Naive thymus-derived CD4-positive, alpha-beta T cell (primary cell): ENCODE measurements around the gene EGFL7. TPM values are rescaled to one million over a fixed set of nuclear protein-coding genes. Genes with fewer than 3 reads are reported as not detected.
A peak's percentile ranks its signal among the peaks of the same experiment; 100 is the strongest.

Experiments
- ATAC-seq: fragments of 150-1000 bp; cut with Tn5 transposase; 2 replicates; pipeline ENCODE4 v1.10.0; 2021; ENCODE audit warnings: mild to moderate bottlenecking, moderate library complexity
- CTCF ChIA-PET: fragments of 350-600 bp; sonication (Branson Sonifier 250); formaldehyde crosslinking; loops from one replicate; lab custom pipeline; 2021; ENCODE audit warnings: antibody characterized with exemption; lab: Charles Lee
- POLR2A ChIA-PET: fragments of 350-600 bp; sonication (Branson Sonifier 250); formaldehyde crosslinking; loops from one replicate; lab custom pipeline; 2021; ENCODE audit warnings: antibody characterized with exemption, inconsistent platforms; lab: Charles Lee
- DNase-seq, 9 donors: peaks; one replicate each; pipeline versions ENCODE4 v3.0.0 to v3.0.0-alpha.2; 2020 to 2022; ENCODE audit warnings: mixed read lengths in 1 of 9
- H3K27ac ChIP-seq: one replicate; pipeline ENCODE4 v1.7.0; 2013; ENCODE audit warnings: mild to moderate bottlenecking, low read depth, low read length, moderate library complexity
- H3K27me3 ChIP-seq, 2 donors: one replicate each; pipeline ENCODE4 v1.7.0; 2013; ENCODE audit warnings: low read length in 2 of 2, mild to moderate bottlenecking in 2 of 2, moderate library complexity in 2 of 2; ENCODE audit not compliant: control insufficient read depth in 2 of 2, insufficient read depth in 2 of 2
- H3K36me3 ChIP-seq, 3 experiments: 1 replicate in 2 of 3; 2 replicates in 1 of 3; pipeline ENCODE4 v1.7.0; 2013; ENCODE audit warnings: low read length in 3 of 3, mild to moderate bottlenecking in 3 of 3, moderate library complexity in 1 of 3; ENCODE audit not compliant: insufficient read depth in 3 of 3, control insufficient read depth in 2 of 3
- H3K4me1 ChIP-seq, 2 donors: one replicate each; pipeline ENCODE4 v1.7.0; 2013; ENCODE audit warnings: low read length in 2 of 2, mild to moderate bottlenecking in 2 of 2, moderate library complexity in 1 of 2; ENCODE audit not compliant: control insufficient read depth in 2 of 2, insufficient read depth in 2 of 2
- H3K4me3 ChIP-seq: 2 replicates; pipeline ENCODE4 v1.7.0; 2013; ENCODE audit warnings: mild to moderate bottlenecking, low read length
- H3K9me3 ChIP-seq, 3 experiments: 1 replicate in 2 of 3; 2 replicates in 1 of 3; pipeline ENCODE4 v1.7.0; 2013; ENCODE audit warnings: low read length in 3 of 3; ENCODE audit not compliant: control insufficient read depth in 2 of 3
- H3K27ac Mint-ChIP-seq, 9 donors: one replicate each; pipeline ENCODE4 v1.8.0; 2020 to 2022; ENCODE audit warnings: mixed read lengths in 9 of 9, mild to moderate bottlenecking in 8 of 9, moderate library complexity in 5 of 9, inconsistent platforms in 2 of 9
- H3K27me3 Mint-ChIP-seq, 5 donors: one replicate each; pipeline ENCODE4 v1.8.0; 2021 to 2022; ENCODE audit warnings: mixed read lengths in 5 of 5, mild to moderate bottlenecking in 1 of 5
- H3K36me3 Mint-ChIP-seq, 5 donors: one replicate each; pipeline ENCODE4 v1.8.0; 2020 to 2022; ENCODE audit warnings: mixed read lengths in 5 of 5, mild to moderate bottlenecking in 3 of 5, inconsistent platforms in 1 of 5
- H3K4me1 Mint-ChIP-seq, 7 donors: one replicate each; pipeline ENCODE4 v1.8.0; 2020 to 2022; ENCODE audit warnings: mixed read lengths in 7 of 7, mild to moderate bottlenecking in 3 of 7, inconsistent platforms in 1 of 7
- H3K4me3 Mint-ChIP-seq, 10 donors: one replicate each; pipeline ENCODE4 v1.8.0; 2020 to 2022; ENCODE audit warnings: mild to moderate bottlenecking in 10 of 10, mixed read lengths in 10 of 10, moderate library complexity in 6 of 10, inconsistent platforms in 2 of 10
- H3K9me3 Mint-ChIP-seq, 11 donors: one replicate each; pipeline ENCODE4 v1.8.0; 2020 to 2022; ENCODE audit warnings: mixed read lengths in 11 of 11, mild to moderate bottlenecking in 4 of 11, inconsistent platforms in 1 of 11, moderate library complexity in 1 of 11
- intact Hi-C, 2 donors: fragments of 100-400 bp; cut with micrococcal nuclease; formaldehyde crosslinking; loops; one replicate each; pipeline ENCODE4 v1.15.1; 2023
- polyA plus RNA-seq, 2 donors: library from polyadenylated mRNA; unstranded; fragments of 300-500 nt; fragmentation: Illumina TruSeq; gene quantifications; one replicate each; pipeline ENCODE4 v1.2.3, GENCODE V29; 2021
- total RNA-seq, 6 experiments: library from RNA in 5 of 6; stranded (reverse) in 5 of 6; gene quantifications; 1 replicate in 5 of 6; 2 replicates in 1 of 6; pipeline ENCODE4 v1.2.3 and lab custom pipeline; 2021 to 2026

Gene EGFL7
- total and polyA plus RNA-seq, 7 experiments from 2014 or later: 0.56 to 2.3 (median 0.97) TPM; not detected in 4

DNA sequence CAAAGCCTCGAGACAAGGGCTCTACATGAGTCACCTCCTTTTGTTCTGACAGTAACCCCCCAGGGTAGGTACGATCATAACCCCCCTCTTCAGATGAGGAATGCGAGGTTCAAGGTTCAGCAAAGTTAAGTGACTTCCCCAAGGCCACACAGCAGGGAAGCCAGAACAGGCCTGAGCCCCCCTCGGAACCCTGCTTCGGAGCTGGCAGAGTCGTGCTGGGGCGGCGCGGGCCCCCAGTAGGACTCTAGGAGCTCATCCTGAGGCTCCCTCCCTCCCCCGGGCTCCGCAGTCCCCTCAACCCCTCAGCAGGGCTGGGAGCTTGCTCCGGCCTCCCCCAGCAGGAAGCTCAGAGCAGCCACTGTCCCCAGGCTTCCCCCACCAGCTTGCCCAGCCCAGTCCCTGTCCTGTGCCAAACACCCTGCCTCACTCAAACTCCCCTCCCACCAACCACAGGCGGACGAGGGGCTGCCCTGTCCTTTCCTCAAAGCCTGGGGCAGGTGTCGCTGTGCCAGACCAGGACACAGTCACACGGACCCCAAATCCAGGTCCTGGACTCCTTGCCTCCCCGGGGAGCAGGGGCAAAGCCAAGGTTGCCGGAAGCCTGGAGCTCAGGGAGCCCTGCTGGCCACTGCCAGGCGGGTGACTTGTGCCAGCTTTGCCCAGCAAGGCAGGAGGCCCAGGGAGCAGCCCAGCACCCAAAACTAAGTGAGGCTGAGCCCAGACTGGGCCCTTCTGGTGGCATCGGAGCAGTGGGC, 19.4 kb downstream of the EGFL7 start:
- Histone ChIP-seq H3K4me3 (no peak overlapping the region), H3K27ac (no peak overlapping the region), H3K36me3 (no peaks in the 10 kb centered on the region), H3K9me3 (no peaks in the 10 kb centered on the region), H3K4me1 (peaks cover 5 to 7% of the 10 kb centered on the region in 2 donors), H3K27me3 (no peaks in the 10 kb centered on the region)
- POLR2A ChIA-PET: no interaction called here
- CTCF ChIA-PET: no interaction called here
- no peaks in the 10 kb centered on the region for H3K27me3 Mint-ChIP-seq
- H3K4me1 Mint-ChIP-seq: peaks cover 0 to 14% (median 0%) of the 10 kb centered on the region in 7 donors
- no peaks in the 10 kb centered on the region for H3K36me3 Mint-ChIP-seq
- no peak for ATAC-seq
- no peak overlapping the region for H3K27ac Mint-ChIP-seq
- intact Hi-C loops: no loop called here
- no peaks in the 10 kb centered on the region for H3K9me3 Mint-ChIP-seq
- DNase-seq: no peak
- H3K4me3 Mint-ChIP-seq: no peak overlapping the region

DNA sequence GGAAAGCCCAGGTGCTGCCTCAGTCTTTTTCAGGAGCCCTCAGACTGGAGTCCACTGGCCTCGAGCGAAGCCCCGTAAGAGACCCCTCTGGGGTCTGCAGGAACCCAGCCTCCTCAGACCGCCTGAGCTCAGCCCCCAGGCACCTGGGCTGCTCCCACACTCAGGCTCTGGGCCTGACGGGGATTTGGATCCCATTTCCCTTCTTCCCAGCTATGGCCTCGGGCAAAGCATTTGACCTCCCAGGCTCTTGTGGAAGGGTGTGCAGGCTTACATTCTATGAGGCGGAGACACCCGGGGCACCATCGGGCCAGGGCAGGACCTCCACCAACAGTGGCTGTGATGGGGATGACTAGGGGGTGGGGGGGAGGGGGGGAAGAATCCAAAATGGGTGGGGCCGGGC, 20.0 kb downstream of the EGFL7 start:
- Mint-ChIP-seq H3K27ac (no peak overlapping the region), H3K27me3 (no peaks in the 10 kb centered on the region), H3K36me3 (no peaks in the 10 kb centered on the region), H3K4me3 (no peak overlapping the region), H3K4me1 (peaks cover 0 to 14% (median 0%) of the 10 kb centered on the region in 7 donors), H3K9me3 (no peaks in the 10 kb centered on the region)
- H3K4me1 ChIP-seq: peaks cover 5 to 7% of the 10 kb centered on the region in 2 donors
- intact Hi-C loops: no loop called here
- no peak overlapping the region for H3K27ac ChIP-seq
- no peaks in the 10 kb centered on the region for H3K9me3 ChIP-seq
- DNase-seq (no peak), ATAC-seq (no peak)
- no peaks in the 10 kb centered on the region for H3K27me3 ChIP-seq
- ChIA-PET POLR2A (no interaction called here), CTCF (no interaction called here)
- no peaks in the 10 kb centered on the region for H3K36me3 ChIP-seq
- no peak overlapping the region for H3K4me3 ChIP-seq

DNA sequence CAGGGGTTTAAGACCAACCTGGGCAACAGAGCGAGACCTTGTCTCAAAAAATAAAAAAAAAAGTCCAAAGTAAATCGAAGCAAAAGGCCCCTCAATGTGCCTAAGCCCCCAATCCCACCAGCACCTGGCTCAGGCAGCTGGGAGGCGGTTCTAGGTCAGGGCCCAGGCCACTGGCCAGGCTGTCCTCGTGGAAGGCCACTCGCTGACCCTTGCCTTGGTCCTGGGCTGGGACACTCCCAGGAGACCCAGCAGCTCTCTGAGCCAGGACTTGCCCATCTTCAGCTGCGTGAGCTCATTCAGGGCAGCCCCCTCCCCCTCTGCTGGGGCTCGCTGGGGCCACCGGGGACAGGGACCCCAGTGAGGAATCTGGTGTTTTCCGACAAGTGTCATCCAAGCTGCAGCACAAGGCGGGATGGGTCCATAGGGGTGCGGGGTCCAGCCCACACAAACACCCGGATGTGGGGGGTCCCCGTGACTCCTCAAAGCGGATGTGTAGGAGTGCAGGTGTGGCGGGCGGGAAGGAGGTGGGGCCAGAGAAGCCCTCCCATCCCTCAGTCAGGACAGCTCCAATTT, 20.5 kb downstream of the EGFL7 start:
- no peak overlapping the region for H3K27ac Mint-ChIP-seq
- H3K9me3 Mint-ChIP-seq: no peaks in the 10 kb centered on the region
- ChIA-PET CTCF (no interaction called here), POLR2A (interaction anchor here (0.6 kb wide), 1 partner anchor 492 kb away, joined by 3 read pairs; no protein-coding TSS in a partner anchor)
- H3K27ac ChIP-seq: no peak overlapping the region
- H3K36me3 Mint-ChIP-seq: no peaks in the 10 kb centered on the region
- no peak for ATAC-seq
- H3K27me3 Mint-ChIP-seq: no peaks in the 10 kb centered on the region
- no peak overlapping the region for H3K4me3 ChIP-seq
- intact Hi-C loops: no loop called here
- no peak overlapping the region for H3K4me3 Mint-ChIP-seq
- peaks cover 0 to 14% (median 0%) of the 10 kb centered on the region in 7 donors for H3K4me1 Mint-ChIP-seq
- no peaks in the 10 kb centered on the region for H3K9me3 ChIP-seq
- no peaks in the 10 kb centered on the region for H3K27me3 ChIP-seq
- DNase-seq: no peak
- no peaks in the 10 kb centered on the region for H3K36me3 ChIP-seq
- peaks cover 5 to 7% of the 10 kb centered on the region in 2 donors for H3K4me1 ChIP-seq

DNA sequence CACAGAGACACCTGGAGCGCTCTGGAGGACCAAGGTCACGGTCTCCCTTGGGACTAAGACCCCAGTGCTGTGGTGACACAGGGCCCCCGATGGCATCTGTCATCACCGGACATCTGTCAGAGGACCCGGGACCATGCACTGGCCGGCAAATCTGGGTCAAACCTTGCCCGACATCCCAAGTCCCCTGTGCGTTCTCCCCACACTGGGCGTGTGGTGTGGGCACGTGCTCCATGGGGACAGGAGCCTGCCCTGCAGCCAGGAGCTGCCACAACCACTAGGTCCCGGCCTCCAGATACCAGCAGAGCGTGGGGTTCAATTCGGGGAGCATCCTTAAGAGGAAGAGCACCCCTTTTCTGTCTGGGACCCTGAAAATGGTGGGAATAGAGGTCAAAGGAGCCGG, 21.0 kb downstream of the EGFL7 start:
- H3K27me3 Mint-ChIP-seq: no peaks in the 10 kb centered on the region
- intact Hi-C loops: no loop called here
- no peaks in the 10 kb centered on the region for H3K27me3 ChIP-seq
- no peaks in the 10 kb centered on the region for H3K36me3 ChIP-seq
- H3K4me3 Mint-ChIP-seq: peak overlapping the region in 1 of 10 donors; percentile 34
- H3K36me3 Mint-ChIP-seq: no peaks in the 10 kb centered on the region
- no peaks in the 10 kb centered on the region for H3K9me3 Mint-ChIP-seq
- no peak overlapping the region for H3K27ac ChIP-seq
- peaks cover 0 to 14% (median 0%) of the 10 kb centered on the region in 7 donors for H3K4me1 Mint-ChIP-seq
- CTCF ChIA-PET: no interaction called here
- no peak overlapping the region for H3K27ac Mint-ChIP-seq
- H3K9me3 ChIP-seq: no peaks in the 10 kb centered on the region
- no peak for ATAC-seq
- no peak for DNase-seq
- H3K4me3 ChIP-seq: no peak overlapping the region
- H3K4me1 ChIP-seq: peaks cover 5 to 7% of the 10 kb centered on the region in 2 donors
- POLR2A ChIA-PET: interaction anchor here (0.6 kb wide), 1 partner anchor 491 kb away, joined by 3 read pairs; no protein-coding TSS in a partner anchor

DNA sequence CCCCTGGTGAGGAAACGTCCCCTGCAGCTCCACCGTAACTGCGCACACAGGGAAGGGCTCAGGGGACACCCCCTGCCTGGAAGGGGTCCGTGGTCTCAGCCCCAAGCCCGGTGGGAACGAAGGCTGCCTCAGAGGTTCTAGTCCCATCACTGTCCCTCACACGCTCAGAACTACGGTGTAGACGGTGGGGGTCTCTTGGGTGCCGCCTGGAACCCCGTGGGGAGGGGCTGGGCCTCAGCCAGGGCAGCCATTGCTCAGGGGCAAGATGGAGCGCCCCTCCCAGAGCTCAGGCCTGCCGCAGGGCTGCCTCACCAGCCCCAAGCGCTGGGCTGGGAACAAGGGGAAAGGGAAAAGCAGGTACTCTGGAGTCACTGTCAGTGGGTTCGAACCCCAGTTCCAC, 21.6 kb downstream of the EGFL7 start:
- no peak for ATAC-seq
- peaks cover 5 to 7% of the 10 kb centered on the region in 2 donors for H3K4me1 ChIP-seq
- no peaks in the 10 kb centered on the region for H3K9me3 ChIP-seq
- H3K4me3 ChIP-seq: no peak overlapping the region
- H3K36me3 ChIP-seq: no peaks in the 10 kb centered on the region
- no peaks in the 10 kb centered on the region for H3K27me3 ChIP-seq
- Mint-ChIP-seq H3K27me3 (no peaks in the 10 kb centered on the region), H3K4me1 (peaks cover 0 to 11% (median 0%) of the 10 kb centered on the region in 7 donors), H3K4me3 (peak overlapping the region in 1 of 10 donors; percentile 81), H3K27ac (no peak overlapping the region), H3K9me3 (no peaks in the 10 kb centered on the region), H3K36me3 (no peaks in the 10 kb centered on the region)
- ChIA-PET CTCF (no interaction called here), POLR2A (no interaction called here)
- no peak overlapping the region for H3K27ac ChIP-seq
- no peak for DNase-seq
- intact Hi-C loops: no loop called here

DNA sequence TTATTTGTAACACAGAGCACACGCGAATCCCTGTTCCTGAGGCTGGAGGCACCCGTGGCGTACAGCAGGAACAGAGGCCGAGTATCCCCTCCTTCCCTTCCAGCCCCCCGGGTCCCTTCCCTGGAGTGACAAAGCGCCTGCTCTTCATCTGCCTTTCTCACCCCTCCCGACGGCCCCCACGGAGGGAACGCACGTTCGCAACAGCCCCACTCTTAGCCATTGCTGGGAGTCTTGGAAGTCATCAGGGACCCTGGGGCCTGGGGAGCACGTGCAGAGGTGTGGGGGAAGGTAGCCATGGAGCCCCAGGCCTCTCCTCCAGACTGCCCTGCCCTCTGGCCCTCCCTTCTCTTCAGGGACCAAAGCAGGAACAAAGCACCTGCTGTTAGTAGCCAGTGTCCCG, 22.1 kb downstream of the EGFL7 start:
- H3K27ac Mint-ChIP-seq: no peak overlapping the region
- no peaks in the 10 kb centered on the region for H3K9me3 ChIP-seq
- no peaks in the 10 kb centered on the region for H3K27me3 Mint-ChIP-seq
- intact Hi-C loops: loop anchor here (5.0 kb wide), 1 partner anchor 43 kb away; no protein-coding TSS in a partner anchor
- H3K4me3 ChIP-seq: no peak overlapping the region
- H3K4me1 ChIP-seq: peaks cover 5 to 7% of the 10 kb centered on the region in 2 donors
- peaks cover 0 to 6% (median 0%) of the 10 kb centered on the region in 7 donors for H3K4me1 Mint-ChIP-seq
- no peak for DNase-seq
- H3K36me3 Mint-ChIP-seq: no peaks in the 10 kb centered on the region
- no peak for ATAC-seq
- peak overlapping the region in 2 of 10 donors; percentile 9 to 81 for H3K4me3 Mint-ChIP-seq
- POLR2A ChIA-PET: no interaction called here
- H3K27me3 ChIP-seq: no peaks in the 10 kb centered on the region
- H3K9me3 Mint-ChIP-seq: no peaks in the 10 kb centered on the region
- CTCF ChIA-PET: no interaction called here
- no peaks in the 10 kb centered on the region for H3K36me3 ChIP-seq
- no peak overlapping the region for H3K27ac ChIP-seq
